ENCODE data around the gene KCNAB2.

KCNAB2 gene

GRCh38 chr1:6006882-6007281, 38.8 kb upstream of the KCNAB2 start:
- no peaks in the 10 kb centered on the region for H3K36me3 ChIP-seq (ENCODE audit: control insufficient read depth, insufficient read depth, low read length)
- H3K27ac ChIP-seq, result no peak overlapping the region
- H3K4me2 ChIP-seq (ENCODE audit: low read length), result no peak overlapping the region
- H3K9ac ChIP-seq, result no peak overlapping the region
- H3K4me3 ChIP-seq (ENCODE audit: low read depth, low read length), result no peak overlapping the region
- no peaks in the 10 kb centered on the region for H3K79me2 ChIP-seq
- H3K4me1 ChIP-seq, result no peaks in the 10 kb centered on the region
- H3K9me3 ChIP-seq (ENCODE audit: control insufficient read depth, low read length), result no peaks in the 10 kb centered on the region
- TF ChIP-seq CTCF (IDR thresholded peaks at IDR 0.05), result no peak
- no peak overlapping the region for H2AFZ ChIP-seq
- H3K27me3 ChIP-seq (ENCODE audit: control insufficient read depth, insufficient read depth, low read length), result no peaks in the 10 kb centered on the region

DNA sequence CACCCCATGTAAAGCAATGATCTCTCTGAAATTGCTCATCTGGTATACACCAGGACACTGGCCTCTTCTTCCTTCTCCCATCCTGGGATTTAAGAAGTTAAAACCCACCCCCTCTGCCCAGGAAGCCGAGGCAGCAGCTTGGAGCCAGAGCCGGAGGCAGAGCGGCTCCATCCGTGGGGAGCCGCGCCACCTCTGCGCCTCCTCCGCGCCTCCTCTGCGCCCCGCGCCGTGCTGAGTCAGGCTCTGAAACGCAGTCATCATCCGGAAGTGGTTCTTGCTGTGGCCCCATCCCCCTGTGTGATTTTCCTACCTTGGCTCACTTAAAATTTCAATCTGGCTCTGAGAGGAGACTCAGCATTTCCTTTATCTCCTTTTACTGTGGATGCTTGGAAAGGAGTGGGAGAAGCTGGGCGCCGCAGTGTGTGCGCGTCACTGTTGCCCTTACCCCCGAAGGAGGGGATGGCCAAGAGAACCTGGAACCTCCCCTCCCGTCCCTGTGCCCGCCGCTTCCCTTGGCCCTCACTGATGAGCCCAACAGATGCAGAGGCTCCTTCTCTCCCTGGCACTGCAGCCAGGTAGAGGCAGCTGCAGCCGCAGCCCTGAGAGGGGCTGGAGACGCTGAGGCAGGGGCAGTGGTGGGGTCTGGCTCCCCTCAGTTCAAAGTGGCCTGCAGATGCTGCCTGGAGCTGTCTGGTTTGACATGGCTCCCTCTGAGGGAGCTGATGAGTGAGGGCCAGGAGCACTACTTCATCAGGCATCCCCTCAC, 38.2 kb upstream of the KCNAB2 start:
- H3K9ac ChIP-seq, result no peak overlapping the region
- no peak overlapping the region for H3K27ac ChIP-seq
- no peak overlapping the region for H3K4me3 ChIP-seq (ENCODE audit: low read depth, low read length)
- no peaks in the 10 kb centered on the region for H3K79me2 ChIP-seq
- H3K4me1 ChIP-seq, result no peaks in the 10 kb centered on the region
- H3K27me3 ChIP-seq (ENCODE audit: control insufficient read depth, insufficient read depth, low read length), result no peaks in the 10 kb centered on the region
- H3K36me3 ChIP-seq (ENCODE audit: control insufficient read depth, insufficient read depth, low read length), result no peaks in the 10 kb centered on the region
- H3K9me3 ChIP-seq (ENCODE audit: control insufficient read depth, low read length), result no peaks in the 10 kb centered on the region
- no peak for TF ChIP-seq CTCF (IDR thresholded peaks at IDR 0.05)
- no peak overlapping the region for H2AFZ ChIP-seq
- H3K4me2 ChIP-seq (ENCODE audit: low read length), result no peak overlapping the region

DNA sequence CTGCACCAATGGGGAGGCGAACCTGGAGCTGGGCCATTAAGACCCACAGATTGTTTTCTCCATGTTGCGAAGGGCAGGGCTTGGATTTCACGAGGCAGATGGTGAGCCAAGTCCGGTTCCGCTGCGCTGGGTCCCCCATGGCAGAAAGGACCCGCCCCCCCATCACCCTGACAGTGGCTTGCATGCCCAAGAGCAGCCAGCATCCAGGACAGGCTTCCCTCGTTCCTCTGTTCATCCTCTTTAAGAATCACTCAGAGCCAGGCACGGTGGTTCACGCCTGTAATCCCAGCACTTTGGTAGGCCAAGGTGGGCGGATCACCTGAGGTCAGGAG, 37.6 kb upstream of the KCNAB2 start:
- Histone ChIP-seq H3K27ac (no peak overlapping the region), H3K9me3 (ENCODE audit: control insufficient read depth, low read length) (no peaks in the 10 kb centered on the region), H3K9ac (no peak overlapping the region), H3K4me1 (no peaks in the 10 kb centered on the region), H3K4me3 (ENCODE audit: low read depth, low read length) (no peak overlapping the region), H3K4me2 (ENCODE audit: low read length) (no peak overlapping the region), H3K27me3 (ENCODE audit: control insufficient read depth, insufficient read depth, low read length) (no peaks in the 10 kb centered on the region), H3K36me3 (ENCODE audit: control insufficient read depth, insufficient read depth, low read length) (no peaks in the 10 kb centered on the region), H3K79me2 (no peaks in the 10 kb centered on the region), H2AFZ (no peak overlapping the region)
- no peak for TF ChIP-seq CTCF (IDR thresholded peaks at IDR 0.05)

DNA sequence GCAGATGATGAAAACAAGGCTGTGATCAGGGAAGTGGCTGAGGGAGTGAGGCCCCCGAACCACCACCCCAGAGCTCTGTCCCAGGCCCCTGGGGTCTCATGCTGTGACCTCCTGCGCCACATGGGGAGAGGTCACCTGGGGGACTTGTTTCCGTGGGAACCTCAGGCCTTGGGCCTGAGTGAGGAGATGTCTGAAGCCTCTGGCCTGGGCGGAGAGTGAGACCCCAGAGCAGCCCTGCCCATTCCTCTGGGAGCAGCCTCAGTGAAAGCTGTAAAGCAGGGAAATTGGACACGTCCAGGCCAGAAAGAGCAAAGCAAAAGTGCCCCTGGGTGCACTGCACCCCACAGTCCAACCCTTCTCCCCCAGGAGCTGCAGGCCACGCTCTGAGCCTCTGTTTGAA, 37.0 kb upstream of the KCNAB2 start:
- no peak overlapping the region for H3K27ac ChIP-seq
- no peak overlapping the region for H2AFZ ChIP-seq
- H3K27me3 ChIP-seq (ENCODE audit: control insufficient read depth, insufficient read depth, low read length), result no peaks in the 10 kb centered on the region
- H3K4me3 ChIP-seq (ENCODE audit: low read depth, low read length), result no peak overlapping the region
- H3K9me3 ChIP-seq (ENCODE audit: control insufficient read depth, low read length), result no peaks in the 10 kb centered on the region
- H3K79me2 ChIP-seq, result no peaks in the 10 kb centered on the region
- no peak for TF ChIP-seq CTCF (IDR thresholded peaks at IDR 0.05)
- H3K4me1 ChIP-seq, result no peaks in the 10 kb centered on the region
- no peak overlapping the region for H3K9ac ChIP-seq
- no peaks in the 10 kb centered on the region for H3K36me3 ChIP-seq (ENCODE audit: control insufficient read depth, insufficient read depth, low read length)
- no peak overlapping the region for H3K4me2 ChIP-seq (ENCODE audit: low read length)

All from parathyroid adenoma (tissue), 2 donors.